GM23338 (cell line): ENCODE measurements around the gene TOM1. TPM values are rescaled to one million over a fixed set of nuclear protein-coding genes. Genes with fewer than 3 reads are reported as not detected.

Experiments
- ATAC-seq: fragments of 200-7000 bp; cut with Tn5 transposase; 3 replicates; pipeline ENCODE4 v1.9.1; 2020
- DNase-seq: peaks from one replicate; pipeline ENCODE4 v3.0.0-alpha.2; 2015; ENCODE audit warnings: low spot score
- H2AFZ ChIP-seq: fragments of 200-600 bp; sonication (generic); 2 replicates; pipeline ENCODE4 v1.8.0; 2016; ENCODE audit warnings: antibody characterized with exemption, mild to moderate bottlenecking, moderate library complexity
- H3F3A ChIP-seq: fragments of 200-600 bp; sonication (generic); replicated peaks from 2 replicates; pipeline ENCODE4 v1.8.0; 2017; ENCODE audit warnings: antibody characterized with exemption, mixed run types, low read depth
- H3K27ac ChIP-seq: fragments of 200-600 bp; sonication (generic); 2 replicates; pipeline ENCODE4 v1.6.1; 2016; ENCODE audit warnings: low read depth
- H3K27me3 ChIP-seq: fragments of 200-600 bp; sonication (generic); 2 replicates; pipeline ENCODE4 v1.8.0; 2016; ENCODE audit warnings: mild to moderate bottlenecking, mixed run types, moderate library complexity; ENCODE audit not compliant: insufficient read depth
- H3K36me3 ChIP-seq: fragments of 200-600 bp; sonication (generic); 2 replicates; pipeline ENCODE4 v1.8.0; 2016; ENCODE audit warnings: mild to moderate bottlenecking; ENCODE audit not compliant: insufficient read depth
- H3K4me1 ChIP-seq: fragments of 200-600 bp; sonication (generic); 2 replicates; pipeline ENCODE4 v1.8.0; 2016; ENCODE audit warnings: mild to moderate bottlenecking, moderate library complexity; ENCODE audit not compliant: insufficient read depth
- H3K4me2 ChIP-seq: fragments of 200-600 bp; sonication (generic); 2 replicates; pipeline ENCODE4 v1.7.1; 2017; ENCODE audit warnings: mixed run types
- H3K4me3 ChIP-seq: fragments of 200-600 bp; sonication (generic); 2 replicates; pipeline ENCODE4 v1.6.1; 2016; ENCODE audit warnings: mixed run types
- H3K79me2 ChIP-seq: fragments of 200-600 bp; sonication (generic); replicated peaks from 2 replicates; pipeline ENCODE4 v1.8.0; 2017; ENCODE audit warnings: mild to moderate bottlenecking; ENCODE audit not compliant: insufficient read depth
- H3K9me2 ChIP-seq: fragments of 200-600 bp; sonication (generic); 2 replicates; pipeline ENCODE4 v1.8.0; 2017; ENCODE audit not compliant: insufficient read depth
- H4K20me1 ChIP-seq: fragments of 200-600 bp; sonication (generic); replicated peaks from 2 replicates; pipeline ENCODE4 v1.8.0; 2017; ENCODE audit warnings: mild to moderate bottlenecking; ENCODE audit not compliant: insufficient read depth
- H3K27ac Mint-ChIP-seq: 2 replicates; pipeline ENCODE4 v1.8.0; 2020; ENCODE audit warnings: inconsistent platforms, mild to moderate bottlenecking, moderate library complexity, mixed read lengths
- H3K27me3 Mint-ChIP-seq: 3 replicates; pipeline ENCODE4 v1.8.0; 2022; ENCODE audit warnings: low read depth, mild to moderate bottlenecking, moderate library complexity, mixed read lengths, inconsistent platforms; ENCODE audit not compliant: insufficient read depth, poor library complexity
- H3K36me3 Mint-ChIP-seq: 3 replicates; pipeline ENCODE4 v1.8.0; 2021; ENCODE audit warnings: low read depth, mild to moderate bottlenecking, inconsistent platforms, moderate library complexity, mixed read lengths
- H3K4me1 Mint-ChIP-seq: 3 replicates; pipeline ENCODE4 v1.8.0; 2020; ENCODE audit warnings: mild to moderate bottlenecking, inconsistent platforms, mixed read lengths
- H3K4me3 Mint-ChIP-seq: 3 replicates; pipeline ENCODE4 v1.8.0; 2021; ENCODE audit warnings: moderate library complexity, mild to moderate bottlenecking, inconsistent platforms, mixed read lengths
- H3K9me3 Mint-ChIP-seq: 3 replicates; pipeline ENCODE4 v1.8.0; 2020; ENCODE audit warnings: moderate library complexity, mild to moderate bottlenecking, inconsistent platforms, mixed read lengths
- CREB1 ChIP-seq: fragments of 250-450 bp; sonication (Bioruptor Pico); IDR thresholded peaks from 2 replicates; pipeline ENCODE4 v1.5.0; 2020; ENCODE audit warnings: low read depth, mild to moderate bottlenecking, moderate library complexity
- CTCF ChIP-seq, 2 experiments: fragments of 200-600 bp in 1 of 2; sonication (generic) in 1 of 2; conservative IDR thresholded peaks; 2 replicates each; pipeline versions ENCODE4 v1.5.1 to v1.6.1; 2016 to 2017; ENCODE audit warnings: antibody characterized with exemption in 2 of 2, low read depth in 2 of 2, mild to moderate bottlenecking in 2 of 2, moderate library complexity in 1 of 2
- ETS1 ChIP-seq: IDR thresholded peaks from 2 replicates; pipeline ENCODE4 v1.6.1; 2016; ENCODE audit warnings: antibody characterized with exemption
- EZH2 ChIP-seq: fragments of 200-600 bp; sonication (generic); IDR thresholded peaks from one replicate; pipeline ENCODE4 v1.8.0; 2017; ENCODE audit warnings: antibody characterized with exemption, mild to moderate bottlenecking, low read depth; ENCODE audit not compliant: unreplicated experiment
- EZH2phosphoT487 ChIP-seq: fragments of 200-600 bp; sonication (generic); IDR thresholded peaks from one replicate; pipeline ENCODE4 v1.8.1; 2018; ENCODE audit warnings: antibody characterized with exemption; ENCODE audit not compliant: unreplicated experiment
- NANOG ChIP-seq: IDR thresholded peaks from 2 replicates; pipeline ENCODE4 v1.6.1; 2016; ENCODE audit warnings: antibody characterized with exemption, borderline replicate concordance
- POLR2AphosphoS5 ChIP-seq: IDR thresholded peaks from 2 replicates; pipeline ENCODE4 v1.6.1; 2016; ENCODE audit warnings: antibody characterized with exemption, low read depth
- REST ChIP-seq: IDR thresholded peaks from one replicate; pipeline ENCODE4 v1.6.1; 2018; ENCODE audit warnings: antibody characterized with exemption; ENCODE audit not compliant: unreplicated experiment
- STAT1 ChIP-seq: IDR thresholded peaks from one replicate; pipeline ENCODE4 v1.6.1; 2016; ENCODE audit warnings: antibody characterized with exemption; ENCODE audit not compliant: unreplicated experiment
- ZNF114 ChIP-seq: fragments of 250-450 bp; sonication (Bioruptor Pico); IDR thresholded peaks from 2 replicates; pipeline ENCODE4 v1.5.0; 2020; ENCODE audit warnings: mild to moderate bottlenecking, moderate library complexity
- ZNF331 ChIP-seq: fragments of 250-450 bp; sonication (Bioruptor Pico); IDR thresholded peaks from 2 replicates; pipeline ENCODE4 v1.5.0; 2020; ENCODE audit warnings: low read depth, mild to moderate bottlenecking, moderate library complexity
- ZNF462 ChIP-seq: fragments of 250-450 bp; sonication (Bioruptor Pico); IDR thresholded peaks from 2 replicates; pipeline ENCODE4 v1.5.0; 2020; ENCODE audit warnings: mild to moderate bottlenecking, moderate library complexity
- polyA plus RNA-seq: library from polyadenylated mRNA; unstranded; fragments of >200 nt; fragmentation: Nextera tagmentation; extraction: Ambion mirVana; gene quantifications from 2 replicates; pipeline ENCODE4 v1.2.1, GENCODE V29; 2016
- total RNA-seq: library from RNA; depleted of rRNA; stranded (reverse); fragments of >200 nt; shearing (Covaris generic); gene quantifications from 2 replicates; pipeline ENCODE4 v1.2.3, GENCODE V29; 2014

The TOM1 gene
- total and polyA plus RNA-seq, 2 experiments from 2014 or later = 10.9 to 17.8 TPM

GRCh38 chr22:35323305-35323704, 23.6 kb downstream of the TOM1 start (continued):
- TF ChIP-seq NANOG (no peak), STAT1 (no peak), POLR2AphosphoS5 (no peak)

GRCh38 chr22:35324067-35324466, 24.4 kb downstream of the TOM1 start:
- H2AFZ ChIP-seq = no peak overlapping the region
- no peak for DNase-seq
- no peaks in the 10 kb centered on the region for H3K4me1 ChIP-seq
- H3K4me3 ChIP-seq = no peak overlapping the region
- TF ChIP-seq STAT1 (no peak), EZH2 (no peak), REST (no peak), ETS1 (no peak), POLR2AphosphoS5 (no peak), NANOG (no peak), CREB1 (CRISPR knock-in tag) (no peak), ZNF331 (CRISPR knock-in tag) (no peak), ZNF462 (CRISPR knock-in tag) (no peak), ZNF114 (no peak), CTCF (conservative IDR thresholded peaks at IDR 0.05; ENCODE audit: low read depth in 2 of 2) (no peak), EZH2phosphoT487 (no peak)
- H3K36me3 ChIP-seq = no peaks in the 10 kb centered on the region
- H3K27me3 Mint-ChIP-seq = peaks cover 4% of the 10 kb centered on the region
- ATAC-seq = no peak
- H3F3A ChIP-seq = no peaks in the 10 kb centered on the region
- peaks cover 10% of the 10 kb centered on the region for H3K36me3 Mint-ChIP-seq
- no peak overlapping the region for H3K4me3 Mint-ChIP-seq
- no peak overlapping the region for H3K27ac Mint-ChIP-seq
- H3K79me2 ChIP-seq = no peaks in the 10 kb centered on the region
- H3K9me3 Mint-ChIP-seq = no peaks in the 10 kb centered on the region
- H3K27me3 ChIP-seq = no peaks in the 10 kb centered on the region
- no peak overlapping the region for H3K27ac ChIP-seq
- no peaks in the 10 kb centered on the region for H3K4me1 Mint-ChIP-seq
- H3K4me2 ChIP-seq = no peak overlapping the region
- H4K20me1 ChIP-seq = no peaks in the 10 kb centered on the region
- H3K9me2 ChIP-seq = no peaks in the 10 kb centered on the region
